HepG2 (cell line): ENCODE results near the gene ADI1. TPM values are rescaled to one million over a fixed set of nuclear protein-coding genes. Genes with fewer than 3 reads are reported as not detected.

Experiments
- ELF1 ChIP-seq: sonication (generic); formaldehyde crosslinking; IDR thresholded peaks from 2 replicates; pipeline ENCODE4 v1.4.0; 2020; ENCODE audit warnings: missing genetic modification reagents
- EP300 ChIP-seq, 3 experiments: sonication (generic) in 1 of 3; formaldehyde crosslinking in 1 of 3; IDR thresholded peaks; 2 replicates each; pipeline versions ENCODE4 v1.5.1 to v1.6.1; 2011 to 2020; ENCODE audit warnings: low read depth in 2 of 3, low read length in 2 of 3, borderline replicate concordance in 1 of 3, improper control_type of control experiment in 1 of 3, mild to moderate bottlenecking in 1 of 3, missing genetic modification reagents in 1 of 3, moderate library complexity in 1 of 3
- LCORL ChIP-seq, 2 experiments: fragments of 450-650 bp in 1 of 2; sonication (generic) in 1 of 2; formaldehyde crosslinking in 1 of 2; IDR thresholded peaks; 2 replicates each; pipeline versions ENCODE4 v1.5.0 to v1.6.1; 2017 to 2020; ENCODE audit warnings: antibody characterized with exemption in 1 of 2, missing genetic modification reagents in 1 of 2
- NCOA2 ChIP-seq: sonication (generic); formaldehyde crosslinking; IDR thresholded peaks from 2 replicates; pipeline ENCODE4 v1.8.0; 2022; ENCODE audit warnings: inconsistent platforms
- ZBTB1 ChIP-seq: sonication (generic); formaldehyde crosslinking; IDR thresholded peaks from 2 replicates; pipeline ENCODE4 v1.4.0; 2020; ENCODE audit warnings: missing genetic modification reagents, borderline replicate concordance
- ZBTB21 ChIP-seq: sonication (generic); formaldehyde crosslinking; IDR thresholded peaks from 2 replicates; pipeline ENCODE4 v1.4.0; 2020; ENCODE audit warnings: missing genetic modification reagents
- ZMAT3 ChIP-seq: sonication (generic); formaldehyde crosslinking; conservative IDR thresholded peaks from 2 replicates; pipeline ENCODE4 v1.7.0; 2021; ENCODE audit warnings: missing genetic modification reagents
- ZNF3 ChIP-seq: IDR thresholded peaks from 2 replicates; pipeline ENCODE4 v1.7.0; 2017; ENCODE audit warnings: inconsistent platforms
- polyA plus RNA-seq, 8 experiments: library from polyadenylated mRNA; depleted of rRNA in 3 of 8; stranded (reverse) in 7 of 8; unstranded in 1 of 8; fragments of >200 nt; fragmentation: Illumina TruSeq in 4 of 8; extraction: Trizol in 4 of 8; gene quantifications; 2 replicates each; pipeline versions ENCODE4 v1.2.1 to v1.2.3, GENCODE V29; 2011 to 2016; ENCODE audit warnings: low read depth in 4 of 8, missing spikeins in 1 of 8, mixed read lengths in 1 of 8; ENCODE audit not compliant: insufficient read depth in 1 of 8
- total RNA-seq, 5 experiments: library from RNA; depleted of rRNA; stranded (reverse); fragments of >200 nt; fragmentation: Illumina TruSeq; extraction: Trizol; gene quantifications; 2 replicates each; pipeline ENCODE4 v1.2.3, GENCODE V29; 2016; ENCODE audit warnings: low read depth in 1 of 5
- TF ChIP-seq, protein P1 (sequence below): sonication (generic); formaldehyde crosslinking; IDR thresholded peaks from 2 replicates; pipeline ENCODE4 v1.4.0; 2020; ENCODE audit warnings: mild to moderate bottlenecking, missing genetic modification reagents, borderline replicate concordance
- TF ChIP-seq, protein P2 (sequence below): sonication (generic); formaldehyde crosslinking; IDR thresholded peaks from 2 replicates; pipeline ENCODE4 v1.4.0; 2020; ENCODE audit warnings: missing genetic modification reagents

Gene ADI1
- total and polyA plus RNA-seq, 2 of the 13 experiments (the other 11 are each of a cell fraction or from before 2014, with no cell fraction given), result 28.7 to 123 TPM

DNA sequence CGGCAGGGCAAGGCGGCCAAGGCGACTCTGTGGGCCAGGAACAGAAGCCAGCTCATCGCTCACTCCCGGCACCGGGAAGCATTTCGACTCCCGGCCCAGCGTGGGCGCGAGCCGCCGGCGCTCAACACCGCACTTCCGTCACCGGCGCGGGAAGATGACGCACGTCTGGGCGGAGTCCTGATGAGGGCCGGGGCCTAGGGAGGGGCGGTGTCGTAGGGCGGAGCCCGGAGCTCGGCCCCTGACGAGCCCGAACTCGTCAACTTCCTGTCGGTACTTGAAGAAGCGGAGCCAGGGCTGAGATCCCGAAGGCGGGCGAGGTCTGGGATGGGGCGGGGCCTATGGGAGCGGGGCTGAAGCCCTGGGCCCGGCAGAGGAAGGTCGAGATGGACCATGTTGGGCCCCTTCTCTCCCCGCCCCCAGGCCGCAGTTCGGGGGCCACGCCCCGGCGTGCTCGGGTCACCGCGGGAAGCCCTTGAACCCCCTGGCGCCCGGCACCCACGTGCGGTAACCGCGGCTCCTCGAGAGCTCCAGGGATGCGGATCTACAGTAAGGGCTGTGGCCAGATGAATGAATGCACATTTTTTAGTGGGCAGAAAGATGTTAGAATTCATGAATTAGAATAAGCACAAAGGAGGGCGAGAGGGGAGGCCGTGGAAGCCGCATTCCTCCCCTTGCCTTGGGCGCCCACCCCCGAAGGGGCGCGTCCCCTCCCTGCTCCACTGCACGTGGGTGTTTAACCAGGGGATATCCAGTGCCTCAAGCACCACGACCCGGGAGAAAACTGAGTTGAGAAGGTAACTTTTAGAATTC, 39.1 kb upstream of the ADI1 start, which contains the start of gene RNASEH1 (continued):
- TF ChIP-seq, protein P1, sequence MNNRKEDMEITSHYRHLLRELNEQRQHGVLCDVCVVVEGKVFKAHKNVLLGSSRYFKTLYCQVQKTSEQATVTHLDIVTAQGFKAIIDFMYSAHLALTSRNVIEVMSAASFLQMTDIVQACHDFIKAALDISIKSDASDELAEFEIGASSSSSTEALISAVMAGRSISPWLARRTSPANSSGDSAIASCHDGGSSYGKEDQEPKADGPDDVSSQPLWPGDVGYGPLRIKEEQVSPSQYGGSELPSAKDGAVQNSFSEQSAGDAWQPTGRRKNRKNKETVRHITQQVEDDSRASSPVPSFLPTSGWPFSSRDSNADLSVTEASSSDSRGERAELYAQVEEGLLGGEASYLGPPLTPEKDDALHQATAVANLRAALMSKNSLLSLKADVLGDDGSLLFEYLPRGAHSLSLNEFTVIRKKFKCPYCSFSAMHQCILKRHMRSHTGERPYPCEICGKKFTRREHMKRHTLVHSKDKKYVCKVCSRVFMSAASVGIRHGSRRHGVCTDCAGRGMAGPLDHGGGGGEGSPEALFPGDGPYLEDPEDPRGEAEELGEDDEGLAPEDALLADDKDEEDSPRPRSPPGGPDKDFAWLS, result peak; percentile 98
- TF ChIP-seq LCORL (IDR thresholded peaks at IDR 0.05) (no peak), LCORL (CRISPR knock-in tag; IDR thresholded peaks at IDR 0.05) (peak; percentile 91), NCOA2 (CRISPR knock-in tag) (peak; percentile 74; the same call in 1 of the 2 replicates), ZMAT3 (CRISPR knock-in tag) (peak; percentile 82), ZBTB21 (peak; percentile 22; the same call in 1 of the 2 replicates), ELF1 (peak; percentile 98), ZNF3 (CRISPR knock-in tag) (peak; percentile 80; the same call in 1 of the 2 replicates), ZBTB1 (CRISPR knock-in tag) (peak; percentile 18; the same call in 1 of the 2 replicates), EP300 (IDR thresholded peaks at IDR 0.05; ENCODE audit: low read depth in 2 of 2, low read length in 2 of 2) (peak in 1 of 2 experiments; percentile 39; a peak in 2 of 4 replicates), EP300 (CRISPR knock-in tag; IDR thresholded peaks at IDR 0.05; ENCODE audit: borderline replicate concordance) (peak; percentile 62; the same call in 1 of the 2 replicates)
- TF ChIP-seq, protein P2, sequence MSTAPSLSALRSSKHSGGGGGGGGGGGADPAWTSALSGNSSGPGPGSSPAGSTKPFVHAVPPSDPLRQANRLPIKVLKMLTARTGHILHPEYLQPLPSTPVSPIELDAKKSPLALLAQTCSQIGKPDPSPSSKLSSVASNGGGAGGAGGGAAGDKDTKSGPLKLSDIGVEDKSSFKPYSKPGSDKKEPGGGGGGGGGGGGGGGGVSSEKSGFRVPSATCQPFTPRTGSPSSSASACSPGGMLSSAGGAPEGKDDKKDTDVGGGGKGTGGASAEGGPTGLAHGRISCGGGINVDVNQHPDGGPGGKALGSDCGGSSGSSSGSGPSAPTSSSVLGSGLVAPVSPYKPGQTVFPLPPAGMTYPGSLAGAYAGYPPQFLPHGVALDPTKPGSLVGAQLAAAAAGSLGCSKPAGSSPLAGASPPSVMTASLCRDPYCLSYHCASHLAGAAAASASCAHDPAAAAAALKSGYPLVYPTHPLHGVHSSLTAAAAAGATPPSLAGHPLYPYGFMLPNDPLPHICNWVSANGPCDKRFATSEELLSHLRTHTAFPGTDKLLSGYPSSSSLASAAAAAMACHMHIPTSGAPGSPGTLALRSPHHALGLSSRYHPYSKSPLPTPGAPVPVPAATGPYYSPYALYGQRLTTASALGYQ, result peak; percentile 95
- TF ChIP-seq, all 625 proteins: peak for 502
